ENCODE results near the gene RASL11A.

- TF ChIP-seq POLR2A (IDR thresholded peaks at IDR 0.05) (no peak), CTCF (IDR thresholded peaks at IDR 0.05) (no peak)
Measured at GRCh38 chr13:27266917-27267316, 3.7 kb upstream of the RASL11A start.
